Lung (tissue), 12 donors: Measurements from ENCODE around the gene CD79A. TPM values are rescaled to one million over a fixed set of nuclear protein-coding genes. Genes with fewer than 3 reads are reported as not detected.

Experiments
- ATAC-seq: fragments of 200-7000 bp; cut with Tn5 transposase; one replicate; pipeline ENCODE4 v1.9.1; 2020; ENCODE audit warnings: moderate number of reproducible peaks; ENCODE audit not compliant: insufficient read depth, low FRiP score
- DNase-seq, 3 donors: peaks; one replicate each; pipeline ENCODE4 v3.0.0-alpha.2; 2013 to 2017
- H3K27ac ChIP-seq, 2 donors: one replicate each; pipeline ENCODE4 v1.5.1; 2013; ENCODE audit warnings: mild to moderate bottlenecking in 2 of 2, moderate library complexity in 2 of 2, control low read depth in 1 of 2, inconsistent platforms in 1 of 2, low read depth in 1 of 2, low read length in 1 of 2
- H3K27me3 ChIP-seq, 3 donors: one replicate each; pipeline ENCODE4 v1.5.1; 2013; ENCODE audit warnings: low read length in 2 of 3; ENCODE audit not compliant: control insufficient read depth in 3 of 3, insufficient read depth in 3 of 3
- H3K36me3 ChIP-seq, 4 donors: one replicate each; pipeline ENCODE4 v1.5.1; 2013; ENCODE audit warnings: low read length in 4 of 4, mild to moderate bottlenecking in 1 of 4, moderate library complexity in 1 of 4; ENCODE audit not compliant: control insufficient read depth in 4 of 4, insufficient read depth in 4 of 4
- H3K4me1 ChIP-seq, 5 donors: one replicate each; pipeline ENCODE4 v1.5.1; 2013; ENCODE audit warnings: low read length in 5 of 5, mild to moderate bottlenecking in 2 of 5, moderate library complexity in 1 of 5; ENCODE audit not compliant: control insufficient read depth in 5 of 5, insufficient read depth in 5 of 5
- H3K4me3 ChIP-seq: one replicate; pipeline ENCODE4 v1.5.1; 2013; ENCODE audit warnings: mild to moderate bottlenecking, control low read depth, moderate library complexity
- H3K9ac ChIP-seq, 2 donors: one replicate each; pipeline ENCODE4 v1.5.1; 2013; ENCODE audit warnings: low read length in 2 of 2, control low read depth in 1 of 2; ENCODE audit not compliant: insufficient read depth in 1 of 2
- H3K9me3 ChIP-seq, 4 donors: one replicate each; pipeline ENCODE4 v1.5.1; 2013; ENCODE audit warnings: low read length in 3 of 4, mild to moderate bottlenecking in 1 of 4, moderate library complexity in 1 of 4; ENCODE audit not compliant: control insufficient read depth in 4 of 4, insufficient read depth in 3 of 4
- CTCF ChIP-seq: IDR thresholded peaks from 2 replicates; pipeline ENCODE4 v1.5.1; 2012; ENCODE audit warnings: mild to moderate bottlenecking; ENCODE audit errors: control extremely low read depth, extremely low read depth
- WGBS, 2 donors: extraction: QIAGEN DNeasy Blood & Tissue Kit; methylation state at CpG; one replicate each; pipeline ENCODE4 v1.1.7; 2013; 5-methylcytosine and 5-hydroxymethylcytosine counted together
- polyA plus RNA-seq, 2 donors: library from polyadenylated mRNA; stranded (reverse); fragments of 200-250 nt; gene quantifications; one replicate each; pipeline ENCODE4 v1.2.1, GENCODE V29; 2013
- total RNA-seq, 2 donors: library from RNA; depleted of rRNA in 1 of 2; stranded (reverse); fragments of >200 nt in 1 of 2; gene quantifications; one replicate each; pipeline ENCODE4 v1.2.1, GENCODE V29; 2014 to 2021
- donor health status: control.
- donor health status: control.
- donor health status: Bipolar disorder and iron deficiency.
- donor health status: healthy.
- donor health status: DM: yes; HTN: yes; CAD: no.

The CD79A gene
- total and polyA plus RNA-seq, 4 donors, result 1.4 to 14.8 (median 5.9) TPM

- 85 to 92% methylated on average over 21 of the region's 21 CpGs for WGBS, 2 donors
- H3K27ac ChIP-seq, result no peak overlapping the region
- no peak for TF ChIP-seq CTCF
- DNase-seq (no peak), ATAC-seq (no peak)
- no peak overlapping the region for H3K9ac ChIP-seq
- H3K4me1 ChIP-seq, result peaks cover 0 to 5% (median 0%) of the 10 kb centered on the region in 5 donors
- H3K27me3 ChIP-seq, result peaks cover 0 to 16% (median 15%) of the 10 kb centered on the region in 3 donors
- peaks cover 5 to 55% (median 22%) of the 10 kb centered on the region in 4 donors for H3K36me3 ChIP-seq
- no peak overlapping the region for H3K4me3 ChIP-seq
- peaks cover 0 to 2% (median 0%) of the 10 kb centered on the region in 4 donors for H3K9me3 ChIP-seq
Measured at GRCh38 chr19:41906916-41907680, 30.0 kb downstream of the CD79A start.

- 84 to 86% methylated on average over 25 of the region's 25 CpGs for WGBS, 2 donors
- Histone ChIP-seq H3K36me3 (peaks cover 5 to 45% (median 18%) of the 10 kb centered on the region in 4 donors), H3K9me3 (peaks cover 0 to 2% (median 0%) of the 10 kb centered on the region in 4 donors), H3K27me3 (peaks cover 0 to 25% (median 20%) of the 10 kb centered on the region in 3 donors), H3K27ac (no peak overlapping the region), H3K4me3 (no peak overlapping the region), H3K9ac (no peak overlapping the region), H3K4me1 (peaks cover 0 to 4% (median 0%) of the 10 kb centered on the region in 5 donors)
- ATAC-seq (no peak), DNase-seq (no peak)
- no peak for TF ChIP-seq CTCF
Measured at GRCh38 chr19:41907994-41908615, 31.0 kb downstream of the CD79A start.

- DNase-seq, result no peak
- no peak for TF ChIP-seq CTCF
- Histone ChIP-seq H3K27me3 (peaks cover 0 to 32% (median 23%) of the 10 kb centered on the region in 3 donors), H3K9ac (no peak overlapping the region), H3K27ac (no peak overlapping the region), H3K4me3 (no peak overlapping the region), H3K4me1 (peaks cover 0 to 4% (median 0%) of the 10 kb centered on the region in 5 donors), H3K36me3 (peaks cover 5 to 37% (median 14%) of the 10 kb centered on the region in 4 donors), H3K9me3 (peaks cover 0 to 2% (median 0%) of the 10 kb centered on the region in 4 donors)
- ATAC-seq, result no peak
- 84 to 85% methylated on average over 11 of the region's 11 CpGs for WGBS, 2 donors
Measured at GRCh38 chr19:41908724-41909464, 31.8 kb downstream of the CD79A start.
